ENCODE results near the gene ERICH4.

The ERICH4 gene

GRCh38 chr19:41421973-41422372, 21.0 kb upstream of the ERICH4 start:
- CTCF ChIA-PET, result no interaction called here
- no peak for TF ChIP-seq CTCF (conservative IDR thresholded peaks at IDR 0.05; ENCODE audit: low read depth)
- no peak for DNase-seq (ENCODE audit: low spot score)
- no peak overlapping the region for H3K27ac ChIP-seq
- POLR2A ChIA-PET (ENCODE audit: low non-redundant PET), result no interaction called here

DNA sequence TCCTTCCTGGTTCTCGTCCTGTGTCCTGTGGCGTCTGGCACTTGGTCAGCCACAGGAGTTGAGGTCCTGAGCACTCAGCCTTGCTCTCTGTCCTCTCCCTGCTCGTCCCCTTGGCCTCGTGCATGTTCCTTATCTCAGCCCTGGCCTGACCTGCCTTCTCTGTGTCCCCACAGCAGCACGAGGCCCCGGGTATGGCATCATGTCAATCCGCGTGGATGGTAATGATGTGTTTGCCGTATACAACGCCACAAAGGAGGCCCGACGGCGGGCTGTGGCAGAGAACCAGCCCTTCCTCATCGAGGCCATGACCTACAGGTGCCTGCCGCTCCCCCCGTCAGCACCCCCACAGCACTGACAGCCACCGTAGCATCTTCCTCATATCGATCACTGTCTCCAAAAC, 20.5 kb upstream of the ERICH4 start:
- H3K27ac ChIP-seq, result no peak overlapping the region; the same call in 1 of the 2 replicates
- ChIA-PET POLR2A (ENCODE audit: low non-redundant PET) (no interaction called here), CTCF (interaction anchor here (0.6 kb wide), 1 partner anchor 460 kb away, joined by 4 read pairs; no protein-coding TSS in a partner anchor)
- no peak for DNase-seq (ENCODE audit: low spot score)
- TF ChIP-seq CTCF (conservative IDR thresholded peaks at IDR 0.05; ENCODE audit: low read depth), result no peak

GRCh38 chr19:41422955-41423354, 20.0 kb upstream of the ERICH4 start:
- no peak for TF ChIP-seq CTCF (conservative IDR thresholded peaks at IDR 0.05; ENCODE audit: low read depth)
- ChIA-PET CTCF (interaction anchor here (0.6 kb wide), 1 partner anchor 461 kb away, joined by 4 read pairs; no protein-coding TSS in a partner anchor), POLR2A (ENCODE audit: low non-redundant PET) (no interaction called here)
- DNase-seq (ENCODE audit: low spot score), result no peak
- H3K27ac ChIP-seq, result peak overlapping the region; percentile 96

DNA sequence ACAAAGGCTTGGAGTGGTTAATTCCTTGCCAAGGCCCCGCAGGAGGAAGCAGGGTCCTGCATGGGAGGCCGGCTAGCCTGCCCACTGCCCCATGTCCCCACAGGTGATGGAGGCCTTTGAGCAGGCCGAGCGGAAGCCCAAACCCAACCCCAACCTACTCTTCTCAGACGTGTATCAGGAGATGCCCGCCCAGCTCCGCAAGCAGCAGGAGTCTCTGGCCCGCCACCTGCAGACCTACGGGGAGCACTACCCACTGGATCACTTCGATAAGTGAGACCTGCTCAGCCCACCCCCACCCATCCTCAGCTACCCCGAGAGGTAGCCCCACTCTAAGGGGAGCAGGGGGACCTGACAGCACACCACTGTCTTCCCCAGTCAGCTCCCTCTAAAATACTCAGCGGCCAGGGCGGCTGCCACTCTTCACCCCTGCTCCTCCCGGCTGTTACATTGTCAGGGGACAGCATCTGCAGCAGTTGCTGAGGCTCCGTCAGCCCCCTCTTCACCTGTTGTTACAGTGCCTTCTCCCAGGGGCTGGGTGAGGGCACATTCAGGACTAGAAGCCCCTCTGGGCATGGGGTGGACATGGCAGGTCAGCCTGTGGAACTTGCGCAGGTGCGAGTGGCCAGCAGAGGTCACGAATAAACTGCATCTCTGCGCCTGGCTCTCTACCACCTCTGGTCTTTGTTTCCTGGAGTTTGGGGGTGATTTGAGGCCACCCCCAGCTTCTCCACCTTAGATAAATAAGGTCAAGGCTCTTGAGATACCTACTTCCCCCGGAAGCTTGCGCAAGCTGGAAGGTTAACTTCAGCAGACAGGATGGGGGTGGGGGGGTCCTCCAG, 18.4 kb upstream of the ERICH4 start:
- ChIA-PET CTCF (interaction anchor here (0.6 kb wide), 3 partner anchors 15 to 103 kb away, joined by 3 read pairs; no protein-coding TSS in a partner anchor), POLR2A (ENCODE audit: low non-redundant PET) (no interaction called here)
- peak overlapping the region; percentile 96 for H3K27ac ChIP-seq
- no peak for DNase-seq (ENCODE audit: low spot score)
- no peak for TF ChIP-seq CTCF (conservative IDR thresholded peaks at IDR 0.05; ENCODE audit: low read depth)

DNA sequence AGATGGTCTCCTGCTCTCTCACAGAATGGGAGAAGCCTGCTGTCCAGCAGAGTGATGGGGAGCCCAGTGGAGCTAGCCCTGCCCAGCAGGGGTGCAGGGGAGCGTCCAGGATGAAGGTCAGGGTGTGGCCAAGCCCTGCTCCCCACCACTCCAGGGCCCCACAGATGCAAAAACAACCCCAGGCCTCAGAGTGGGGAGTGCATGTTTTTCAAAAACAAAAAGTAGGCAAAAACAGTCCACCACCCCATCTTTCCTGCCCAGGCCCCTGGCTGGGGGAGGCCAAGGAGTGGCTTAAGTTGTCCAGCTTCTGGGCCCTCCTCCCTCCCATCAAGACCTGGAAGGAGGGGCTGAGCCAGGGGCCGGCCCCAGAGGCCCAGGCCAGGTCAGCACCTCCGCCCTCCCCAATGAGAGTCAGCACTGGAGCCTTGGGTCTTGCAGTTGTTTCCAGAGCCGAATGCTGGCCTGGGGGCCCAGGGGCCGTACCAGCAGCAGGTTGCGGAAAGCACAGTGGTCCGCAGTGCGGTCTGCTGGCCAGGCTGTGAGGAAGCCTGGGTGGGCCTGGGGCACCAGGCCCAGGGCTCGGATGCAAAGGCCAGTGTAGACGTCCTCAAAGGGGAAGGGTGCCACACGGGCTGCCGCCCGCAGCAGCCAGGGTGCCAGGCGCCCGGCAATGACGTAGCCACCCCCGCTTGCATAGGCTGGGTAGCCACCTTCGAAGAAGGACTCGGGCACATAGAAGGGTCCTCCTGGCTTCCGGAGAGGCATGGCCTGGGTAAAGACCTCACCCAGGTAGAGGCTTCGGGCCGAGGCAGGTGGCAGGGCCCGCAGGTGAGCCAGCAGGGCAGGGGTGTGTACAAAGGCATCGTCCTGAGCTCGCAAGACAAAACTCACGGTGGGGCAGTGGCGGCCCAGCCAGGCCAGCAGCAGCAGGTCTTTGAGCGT, 17.5 kb upstream of the ERICH4 start:
- POLR2A ChIA-PET (ENCODE audit: low non-redundant PET), result no interaction called here

More for the DNA sequence above, 17.5 kb upstream of the ERICH4 start:
- DNase-seq (ENCODE audit: low spot score), result no peak
- peak overlapping the region; percentile 96 for H3K27ac ChIP-seq
- CTCF ChIA-PET, result no interaction called here
- TF ChIP-seq CTCF (conservative IDR thresholded peaks at IDR 0.05; ENCODE audit: low read depth), result no peak

All from RWPE1 (cell line).